Gastroesophageal sphincter (tissue), 4 donors: ENCODE measurements around the gene CDX2. TPM values are rescaled to one million over a fixed set of nuclear protein-coding genes. Genes with fewer than 3 reads are reported as not detected.
A peak's percentile ranks its signal among the peaks of the same experiment; 100 is the strongest.

ENCODE experiments used
- ATAC-seq: fragments of 150-250 bp; one replicate; pipeline ENCODE4 v1.9.1; 2016; ENCODE audit warnings: mild to moderate bottlenecking, moderate library complexity
- H3K27ac ChIP-seq, 4 donors: fragments of 200-600 bp; sonication (generic) in 3 of 4; 1 replicate in 3 of 4; 2 replicates in 1 of 4; pipeline ENCODE4 v1.5.1; 2016 to 2019
- H3K27me3 ChIP-seq: fragments of 200-600 bp; sonication (generic); one replicate; pipeline ENCODE4 v1.5.1; 2019
- H3K36me3 ChIP-seq, 2 donors: fragments of 200-600 bp; sonication (generic); one replicate each; pipeline ENCODE4 v1.5.1; 2019; ENCODE audit warnings: control low read depth in 1 of 2
- H3K4me1 ChIP-seq, 3 donors: fragments of 200-600 bp; sonication (generic); 1 replicate in 2 of 3; 2 replicates in 1 of 3; pipeline ENCODE4 v1.5.1; 2016 to 2019; ENCODE audit warnings: control low read depth in 2 of 3
- H3K4me3 ChIP-seq, 2 donors: fragments of 200-600 bp; sonication (generic); one replicate each; pipeline ENCODE4 v1.5.1; 2019; ENCODE audit warnings: mild to moderate bottlenecking in 1 of 2, moderate library complexity in 1 of 2
- H3K9me3 ChIP-seq, 3 donors: fragments of 200-600 bp; sonication (generic); one replicate each; pipeline ENCODE4 v1.5.1; 2017 to 2019; ENCODE audit warnings: control low read depth in 2 of 3
- EP300 ChIP-seq: sonication (generic); formaldehyde crosslinking; IDR thresholded peaks from one replicate; pipeline ENCODE4 v1.6.1; 2017; ENCODE audit warnings: antibody characterized with exemption, mild to moderate bottlenecking
- POLR2A ChIP-seq, 2 donors: fragments of 450-650 bp; IDR thresholded peaks; one replicate each; pipeline ENCODE4 v1.6.1; 2017; ENCODE audit warnings: antibody characterized with exemption in 2 of 2, mild to moderate bottlenecking in 2 of 2, moderate library complexity in 1 of 2
- POLR2AphosphoS5 ChIP-seq: sonication (generic); formaldehyde crosslinking; IDR thresholded peaks from one replicate; pipeline ENCODE4 v1.6.1; 2017; ENCODE audit warnings: antibody characterized with exemption
- whole genome bisulfite sequencing, 2 donors: methylation state at CpG; one replicate each; pipeline ENCODE4 v1.1.5; 2018; ENCODE audit warnings: low coverage in 1 of 2; 5-methylcytosine and 5-hydroxymethylcytosine counted together
- total RNA-seq, 4 donors: library from RNA; depleted of rRNA; stranded (reverse); fragments of >200 nt; gene quantifications; one replicate each; pipeline ENCODE4 v1.1.0, GENCODE V29; 2016
- TF ChIP-seq, protein P1 (sequence below), 4 experiments: fragments of 200-600 bp in 2 of 4; fragments of 450-650 bp in 2 of 4; sonication (generic) in 1 of 4; IDR thresholded peaks; one replicate each; pipeline ENCODE4 v1.5.1; 2017 to 2019; ENCODE audit warnings: antibody characterized with exemption in 4 of 4, mild to moderate bottlenecking in 2 of 4, moderate library complexity in 2 of 4

Gene CDX2
- total RNA-seq, 4 donors from 2014 or later = not detected

- Histone ChIP-seq H3K4me3 (peak overlapping the region in 1 of 2 donors; percentile 42), H3K36me3 (no peaks in the 10 kb centered on the region), H3K4me1 (peaks cover 0 to 24% (median 13%) of the 10 kb centered on the region in 3 donors), H3K27ac (no peak overlapping the region), H3K9me3 (no peaks in the 10 kb centered on the region), H3K27me3 (peaks cover 100% of the 10 kb centered on the region)
- TF ChIP-seq POLR2A (IDR thresholded peaks at IDR 0.05) = no peak
- TF ChIP-seq POLR2AphosphoS5 = no peak
- no peak for TF ChIP-seq EP300
- TF ChIP-seq, protein P1, sequence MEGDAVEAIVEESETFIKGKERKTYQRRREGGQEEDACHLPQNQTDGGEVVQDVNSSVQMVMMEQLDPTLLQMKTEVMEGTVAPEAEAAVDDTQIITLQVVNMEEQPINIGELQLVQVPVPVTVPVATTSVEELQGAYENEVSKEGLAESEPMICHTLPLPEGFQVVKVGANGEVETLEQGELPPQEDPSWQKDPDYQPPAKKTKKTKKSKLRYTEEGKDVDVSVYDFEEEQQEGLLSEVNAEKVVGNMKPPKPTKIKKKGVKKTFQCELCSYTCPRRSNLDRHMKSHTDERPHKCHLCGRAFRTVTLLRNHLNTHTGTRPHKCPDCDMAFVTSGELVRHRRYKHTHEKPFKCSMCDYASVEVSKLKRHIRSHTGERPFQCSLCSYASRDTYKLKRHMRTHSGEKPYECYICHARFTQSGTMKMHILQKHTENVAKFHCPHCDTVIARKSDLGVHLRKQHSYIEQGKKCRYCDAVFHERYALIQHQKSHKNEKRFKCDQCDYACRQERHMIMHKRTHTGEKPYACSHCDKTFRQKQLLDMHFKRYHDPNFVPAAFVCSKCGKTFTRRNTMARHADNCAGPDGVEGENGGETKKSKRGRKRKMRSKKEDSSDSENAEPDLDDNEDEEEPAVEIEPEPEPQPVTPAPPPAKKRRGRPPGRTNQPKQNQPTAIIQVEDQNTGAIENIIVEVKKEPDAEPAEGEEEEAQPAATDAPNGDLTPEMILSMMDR (IDR thresholded peaks at IDR 0.05) = no peak
- 8 to 12% methylated on average over 9 to 12 of the region's 14 CpGs for WGBS, 2 donors
- no peak for ATAC-seq
Observed at GRCh38 chr13:27959976-27960361, 9.1 kb downstream of the CDX2 start.

DNA sequence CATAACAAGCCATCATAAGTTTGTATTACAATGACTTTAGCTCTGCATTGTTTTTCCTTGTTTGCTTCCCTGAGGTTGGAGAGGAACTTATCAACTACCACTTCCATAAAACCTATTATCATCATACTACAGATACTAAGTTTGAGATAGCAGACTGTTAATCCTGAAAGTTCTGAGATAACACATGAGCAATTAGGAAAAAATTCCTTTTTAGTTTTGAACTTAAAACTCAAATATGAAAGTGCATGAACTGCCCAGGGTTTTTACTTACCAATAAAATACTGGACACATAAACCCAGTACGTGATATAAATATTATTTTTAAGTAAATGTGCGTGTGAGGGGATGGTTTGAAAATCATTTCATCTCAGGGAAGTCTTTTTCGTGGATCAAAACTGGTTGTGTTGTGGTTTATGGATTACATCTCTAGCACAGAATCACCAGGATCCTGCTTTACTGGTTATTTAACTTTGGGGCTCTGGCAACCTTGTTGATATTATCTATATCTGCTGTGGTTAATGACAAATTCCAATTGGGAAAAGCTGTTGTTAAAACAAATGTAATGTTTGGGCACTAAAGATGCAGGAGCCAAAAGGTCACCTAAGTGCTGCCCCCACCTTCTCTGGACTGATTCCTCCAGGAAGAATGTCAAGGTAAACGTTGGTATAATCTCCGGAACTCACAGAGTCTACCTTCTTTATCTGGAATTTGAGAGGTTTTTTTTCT is 12.4 kb downstream of the CDX2 start:
- Histone ChIP-seq H3K27ac (no peak overlapping the region), H3K36me3 (no peaks in the 10 kb centered on the region), H3K4me1 (peaks cover 0 to 42% (median 24%) of the 10 kb centered on the region in 3 donors), H3K27me3 (peaks cover 94% of the 10 kb centered on the region), H3K9me3 (no peaks in the 10 kb centered on the region), H3K4me3 (no peak overlapping the region)
- ATAC-seq = no peak
- TF ChIP-seq, protein P1 (IDR thresholded peaks at IDR 0.05) = no peak
- TF ChIP-seq POLR2A (IDR thresholded peaks at IDR 0.05) (no peak), POLR2AphosphoS5 (no peak)
- 15 to 18% methylated on average over 4 to 5 of the region's 5 CpGs for WGBS, 2 donors

GRCh38 chr13:27955014-27955591 is 14.0 kb downstream of the CDX2 start:
- no peak overlapping the region for H3K27ac ChIP-seq
- TF ChIP-seq, protein P1 (IDR thresholded peaks at IDR 0.05) = no peak
- TF ChIP-seq POLR2A (IDR thresholded peaks at IDR 0.05) (no peak), POLR2AphosphoS5 (no peak), EP300 (no peak)
- 29 to 30% methylated on average over 11 of the region's 11 CpGs for WGBS, 2 donors
- H3K9me3 ChIP-seq = no peaks in the 10 kb centered on the region
- H3K27me3 ChIP-seq = peaks cover 94% of the 10 kb centered on the region
- H3K36me3 ChIP-seq = no peaks in the 10 kb centered on the region
- no peak for ATAC-seq
- H3K4me3 ChIP-seq = no peak overlapping the region
- H3K4me1 ChIP-seq = peaks cover 0 to 27% (median 13%) of the 10 kb centered on the region in 3 donors

- H3K4me1 ChIP-seq = peaks cover 0 to 20% (median 11%) of the 10 kb centered on the region in 3 donors
- WGBS, 2 donors = 5% methylated on average over 15 of the region's 56 CpGs; no CpG with 5 or more reads in 1 of the 2 donors
- no peaks in the 10 kb centered on the region for H3K9me3 ChIP-seq
- peaks cover 94% of the 10 kb centered on the region for H3K27me3 ChIP-seq
- TF ChIP-seq EP300 (no peak), POLR2A (IDR thresholded peaks at IDR 0.05) (no peak), POLR2AphosphoS5 (no peak)
- TF ChIP-seq, protein P1 (IDR thresholded peaks at IDR 0.05) = no peak
- H3K4me3 ChIP-seq = peak overlapping the region in 1 of 2 donors; percentile 49
- peak; percentile 50 for ATAC-seq
- H3K27ac ChIP-seq = no peak overlapping the region
- H3K36me3 ChIP-seq = no peaks in the 10 kb centered on the region
Observed at GRCh38 chr13:27954406-27954851, 14.7 kb downstream of the CDX2 start.
